K562 (cell line): ENCODE results near the gene CDYL. TPM values are rescaled to one million over a fixed set of nuclear protein-coding genes. Genes with fewer than 3 reads are reported as not detected.

ENCODE experiments used
- CC2D1A ChIP-seq: fragments of 450-650 bp; IDR thresholded peaks from 2 replicates; pipeline ENCODE4 v1.6.1; 2017; ENCODE audit warnings: mild to moderate bottlenecking
- DACH1 ChIP-seq: fragments of 450-650 bp; IDR thresholded peaks from 2 replicates; pipeline ENCODE4 v1.6.1; 2018; ENCODE audit not compliant: partially characterized antibody
- SNIP1 ChIP-seq: fragments of 450-650 bp; IDR thresholded peaks from 2 replicates; pipeline ENCODE4 v1.7.1; 2017; ENCODE audit warnings: low read depth, mild to moderate bottlenecking
- SNRNP70 ChIP-seq: fragments of 200-400 bp; formaldehyde crosslinking; optimal IDR thresholded peaks from 2 replicates; pipeline ENCODE3; 2017; ENCODE audit warnings: low read depth, low read length
- polyA plus RNA-seq, 8 experiments: library from polyadenylated mRNA; depleted of rRNA in 4 of 8; stranded (reverse) in 5 of 8; unstranded in 3 of 8; fragments of >200 nt; fragmentation: Nextera tagmentation in 2 of 8; fragmentation: Illumina TruSeq in 1 of 8; extraction: Ambion mirVana in 2 of 8; extraction: Trizol in 1 of 8; gene quantifications; 2 replicates each; pipeline versions ENCODE4 v1.2.1 to v1.2.3, GENCODE V29; 2011 to 2014; ENCODE audit warnings: inconsistent platforms in 1 of 8, missing spikeins in 1 of 8
- total RNA-seq, 7 experiments: library from RNA; depleted of rRNA in 6 of 7; stranded (reverse); fragments of >200 nt in 6 of 7; fragmentation: Illumina TruSeq in 2 of 7; extraction: Trizol in 2 of 7; gene quantifications; 2 replicates each; pipeline versions ENCODE4 v1.2.1 to v1.2.3, GENCODE V29; 2011 to 2021; ENCODE audit warnings: low replicate concordance in 1 of 7
- TF ChIP-seq, protein P1 (sequence below): sonication (generic); formaldehyde crosslinking; IDR thresholded peaks from 2 replicates; pipeline ENCODE4 v1.8.0; 2022; ENCODE audit warnings: missing genetic modification reagents, mild to moderate bottlenecking, moderate library complexity, borderline replicate concordance
- TF ChIP-seq, protein P2 (sequence below): fragments of 450-650 bp; IDR thresholded peaks from 2 replicates; pipeline ENCODE4 v1.6.1; 2018; ENCODE audit not compliant: partially characterized antibody
- TF ChIP-seq, protein P3 (sequence below), 3 experiments: IDR thresholded peaks in 2 of 3; conservative IDR thresholded peaks in 1 of 3; 2 replicates each; pipeline ENCODE4 v1.5.1; 2011 to 2012; ENCODE audit warnings: low read length in 3 of 3, mild to moderate bottlenecking in 3 of 3, control low read depth in 2 of 3, improper control_type of control experiment in 1 of 3, inconsistent platforms in 1 of 3, low read depth in 1 of 3, mixed read lengths in 1 of 3, moderate library complexity in 1 of 3; ENCODE audit not compliant: insufficient read depth in 2 of 3
- TF ChIP-seq, protein P4 (sequence below): sonication (generic); formaldehyde crosslinking; IDR thresholded peaks from 2 replicates; pipeline ENCODE4 v1.9.0; 2022; ENCODE audit warnings: mild to moderate bottlenecking, missing genetic modification reagents

Gene CDYL
- total and polyA plus RNA-seq, 9 of the 15 experiments (the other 6 are each of a cell fraction or from before 2014, with no cell fraction given), result 8.1 to 45.8 (median 40.8) TPM

DNA sequence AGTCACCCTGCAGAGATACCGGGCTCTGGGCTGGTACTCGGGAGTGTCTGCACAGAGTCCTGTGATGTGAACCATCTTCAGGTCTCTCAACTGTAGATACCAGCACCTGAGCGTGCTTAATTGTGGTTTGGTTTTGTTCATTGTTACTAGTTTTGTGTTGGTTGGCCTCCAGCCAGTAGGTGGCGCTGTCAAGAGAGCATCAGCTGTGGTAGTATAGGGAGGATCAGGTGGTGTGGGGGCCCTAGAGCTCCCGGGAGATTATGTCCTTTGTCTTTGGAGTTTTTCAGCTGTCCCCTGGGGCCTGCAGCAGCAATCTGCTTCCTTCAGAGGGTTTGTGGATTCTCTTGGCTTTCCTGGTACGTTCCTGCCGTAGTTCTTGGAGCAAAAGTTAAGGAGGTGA, 67.9 kb downstream of the CDYL start (continued):
- TF ChIP-seq, protein P1, sequence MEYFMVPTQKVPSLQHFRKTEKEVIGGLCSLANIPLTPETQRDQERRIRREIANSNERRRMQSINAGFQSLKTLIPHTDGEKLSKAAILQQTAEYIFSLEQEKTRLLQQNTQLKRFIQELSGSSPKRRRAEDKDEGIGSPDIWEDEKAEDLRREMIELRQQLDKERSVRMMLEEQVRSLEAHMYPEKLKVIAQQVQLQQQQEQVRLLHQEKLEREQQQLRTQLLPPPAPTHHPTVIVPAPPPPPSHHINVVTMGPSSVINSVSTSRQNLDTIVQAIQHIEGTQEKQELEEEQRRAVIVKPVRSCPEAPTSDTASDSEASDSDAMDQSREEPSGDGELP (CRISPR knock-in tag), result peak; percentile 69
- TF ChIP-seq, protein P2, sequence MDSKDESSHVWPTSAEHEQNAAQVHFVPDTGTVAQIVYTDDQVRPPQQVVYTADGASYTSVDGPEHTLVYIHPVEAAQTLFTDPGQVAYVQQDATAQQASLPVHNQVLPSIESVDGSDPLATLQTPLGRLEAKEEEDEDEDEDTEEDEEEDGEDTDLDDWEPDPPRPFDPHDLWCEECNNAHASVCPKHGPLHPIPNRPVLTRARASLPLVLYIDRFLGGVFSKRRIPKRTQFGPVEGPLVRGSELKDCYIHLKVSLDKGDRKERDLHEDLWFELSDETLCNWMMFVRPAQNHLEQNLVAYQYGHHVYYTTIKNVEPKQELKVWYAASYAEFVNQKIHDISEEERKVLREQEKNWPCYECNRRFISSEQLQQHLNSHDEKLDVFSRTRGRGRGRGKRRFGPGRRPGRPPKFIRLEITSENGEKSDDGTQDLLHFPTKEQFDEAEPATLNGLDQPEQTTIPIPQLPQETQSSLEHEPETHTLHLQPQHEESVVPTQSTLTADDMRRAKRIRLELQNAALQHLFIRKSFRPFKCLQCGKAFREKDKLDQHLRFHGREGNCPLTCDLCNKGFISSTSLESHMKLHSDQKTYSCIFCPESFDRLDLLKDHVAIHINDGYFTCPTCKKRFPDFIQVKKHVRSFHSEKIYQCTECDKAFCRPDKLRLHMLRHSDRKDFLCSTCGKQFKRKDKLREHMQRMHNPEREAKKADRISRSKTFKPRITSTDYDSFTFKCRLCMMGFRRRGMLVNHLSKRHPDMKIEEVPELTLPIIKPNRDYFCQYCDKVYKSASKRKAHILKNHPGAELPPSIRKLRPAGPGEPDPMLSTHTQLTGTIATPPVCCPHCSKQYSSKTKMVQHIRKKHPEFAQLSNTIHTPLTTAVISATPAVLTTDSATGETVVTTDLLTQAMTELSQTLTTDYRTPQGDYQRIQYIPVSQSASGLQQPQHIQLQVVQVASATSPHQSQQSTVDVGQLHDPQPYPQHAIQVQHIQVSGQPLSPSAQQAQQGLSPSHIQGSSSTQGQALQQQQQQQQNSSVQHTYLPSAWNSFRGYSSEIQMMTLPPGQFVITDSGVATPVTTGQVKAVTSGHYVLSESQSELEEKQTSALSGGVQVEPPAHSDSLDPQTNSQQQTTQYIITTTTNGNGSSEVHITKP, result no peak
- TF ChIP-seq DACH1 (peak; percentile 31), SNIP1 (peak; percentile 63), SNRNP70 (no peak), CC2D1A (peak; percentile 97)
- TF ChIP-seq, protein P3, sequence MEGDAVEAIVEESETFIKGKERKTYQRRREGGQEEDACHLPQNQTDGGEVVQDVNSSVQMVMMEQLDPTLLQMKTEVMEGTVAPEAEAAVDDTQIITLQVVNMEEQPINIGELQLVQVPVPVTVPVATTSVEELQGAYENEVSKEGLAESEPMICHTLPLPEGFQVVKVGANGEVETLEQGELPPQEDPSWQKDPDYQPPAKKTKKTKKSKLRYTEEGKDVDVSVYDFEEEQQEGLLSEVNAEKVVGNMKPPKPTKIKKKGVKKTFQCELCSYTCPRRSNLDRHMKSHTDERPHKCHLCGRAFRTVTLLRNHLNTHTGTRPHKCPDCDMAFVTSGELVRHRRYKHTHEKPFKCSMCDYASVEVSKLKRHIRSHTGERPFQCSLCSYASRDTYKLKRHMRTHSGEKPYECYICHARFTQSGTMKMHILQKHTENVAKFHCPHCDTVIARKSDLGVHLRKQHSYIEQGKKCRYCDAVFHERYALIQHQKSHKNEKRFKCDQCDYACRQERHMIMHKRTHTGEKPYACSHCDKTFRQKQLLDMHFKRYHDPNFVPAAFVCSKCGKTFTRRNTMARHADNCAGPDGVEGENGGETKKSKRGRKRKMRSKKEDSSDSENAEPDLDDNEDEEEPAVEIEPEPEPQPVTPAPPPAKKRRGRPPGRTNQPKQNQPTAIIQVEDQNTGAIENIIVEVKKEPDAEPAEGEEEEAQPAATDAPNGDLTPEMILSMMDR (IDR thresholded peaks at IDR 0.05 in 2 of 3, conservative IDR thresholded peaks at IDR 0.05 in 1 of 3; ENCODE audit: insufficient read depth in 2 of 3, low read depth in 1 of 3, low read length in 3 of 3), result peak; percentile 33 to 74 (median 53)
- TF ChIP-seq, protein P4, sequence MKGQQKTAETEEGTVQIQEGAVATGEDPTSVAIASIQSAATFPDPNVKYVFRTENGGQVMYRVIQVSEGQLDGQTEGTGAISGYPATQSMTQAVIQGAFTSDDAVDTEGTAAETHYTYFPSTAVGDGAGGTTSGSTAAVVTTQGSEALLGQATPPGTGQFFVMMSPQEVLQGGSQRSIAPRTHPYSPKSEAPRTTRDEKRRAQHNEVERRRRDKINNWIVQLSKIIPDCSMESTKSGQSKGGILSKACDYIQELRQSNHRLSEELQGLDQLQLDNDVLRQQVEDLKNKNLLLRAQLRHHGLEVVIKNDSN (CRISPR knock-in tag), result 0 out of 2 replicates have a peak, but pooled peaks have one; percentile 37
